ENCODE data around the gene UCP3. TPM values are rescaled to one million over a fixed set of nuclear protein-coding genes. Genes with fewer than 3 reads are reported as not detected.

Gene UCP3
- total RNA-seq, 2 experiments from 2014 or later, result 3.3 to 5.2 TPM

DNA sequence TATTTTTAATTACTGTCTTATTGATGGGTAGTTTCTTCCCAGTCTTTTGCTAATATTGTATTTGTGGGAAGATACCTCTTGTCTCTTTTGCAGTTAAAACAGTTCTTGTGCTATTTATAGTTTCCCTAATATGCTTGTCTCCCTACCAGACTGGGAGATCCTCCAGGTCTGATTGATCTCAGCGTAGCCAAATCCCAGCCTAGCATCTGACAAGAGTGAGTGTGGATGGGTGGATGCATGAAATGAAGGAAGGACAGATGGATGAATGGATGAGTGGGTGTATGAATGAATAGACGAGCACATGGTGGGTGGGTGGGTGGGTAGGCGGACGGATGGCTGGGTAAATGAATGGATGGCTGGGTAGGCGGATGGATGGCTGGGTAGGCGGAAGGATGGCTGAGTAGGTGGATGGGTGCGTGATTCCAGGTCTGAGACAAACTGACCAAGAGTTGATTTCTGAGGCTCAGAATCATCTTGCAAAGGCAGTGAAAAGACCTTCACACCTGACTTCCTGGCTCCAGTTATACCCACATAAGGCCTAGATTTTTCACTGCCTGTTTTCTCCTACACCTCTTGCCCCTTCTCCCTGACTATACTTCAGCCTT lies 46.7 kb downstream of the UCP3 start:
- no peak for DNase-seq
- Mint-ChIP-seq H3K9me3 (ENCODE audit: low read depth) (no peaks in the 10 kb centered on the region), H3K36me3 (no peaks in the 10 kb centered on the region), H3K27ac (no peak overlapping the region), H3K4me1 (peaks cover 10% of the 10 kb centered on the region), H3K4me3 (no peak overlapping the region), H3K27me3 (peaks cover 2% of the 10 kb centered on the region)
- CTCF ChIA-PET, result interaction anchor here (2.4 kb wide), 1 partner anchor 10 kb away, joined by 6 read pairs; no protein-coding TSS in a partner anchor
- ATAC-seq, result no peak

DNA sequence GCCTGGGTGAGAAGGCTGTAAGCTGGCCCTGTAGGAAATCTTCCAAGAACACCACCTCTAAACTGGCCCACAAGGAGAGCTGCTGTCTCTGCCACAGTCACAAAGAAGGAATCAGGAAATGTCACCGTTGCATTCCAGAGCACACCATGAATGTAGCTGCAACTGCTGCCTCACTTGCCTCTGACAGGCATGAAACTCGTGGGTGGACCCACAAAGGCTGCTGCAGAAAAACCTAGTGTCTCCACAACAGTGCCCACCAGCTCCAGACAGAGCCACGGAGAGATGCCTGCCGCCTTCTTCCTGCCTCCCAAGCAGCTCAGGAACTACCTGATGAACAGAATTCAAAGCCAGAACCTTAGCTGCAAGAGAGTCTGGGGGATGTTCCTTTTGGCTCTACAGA lies 47.6 kb downstream of the UCP3 start:
- H3K4me3 Mint-ChIP-seq, result no peak overlapping the region
- CTCF ChIA-PET, result interaction anchor here (0.9 to 1.4 kb wide), 2 partner anchors 9 to 189 kb away, joined by 4 read pairs; no protein-coding TSS in a partner anchor
- no peak overlapping the region for H3K27ac Mint-ChIP-seq
- H3K27me3 Mint-ChIP-seq, result peaks cover 5% of the 10 kb centered on the region
- peaks cover 10% of the 10 kb centered on the region for H3K4me1 Mint-ChIP-seq
- DNase-seq, result no peak
- H3K36me3 Mint-ChIP-seq, result no peaks in the 10 kb centered on the region
- no peak for ATAC-seq
- H3K9me3 Mint-ChIP-seq (ENCODE audit: low read depth), result no peaks in the 10 kb centered on the region

DNA sequence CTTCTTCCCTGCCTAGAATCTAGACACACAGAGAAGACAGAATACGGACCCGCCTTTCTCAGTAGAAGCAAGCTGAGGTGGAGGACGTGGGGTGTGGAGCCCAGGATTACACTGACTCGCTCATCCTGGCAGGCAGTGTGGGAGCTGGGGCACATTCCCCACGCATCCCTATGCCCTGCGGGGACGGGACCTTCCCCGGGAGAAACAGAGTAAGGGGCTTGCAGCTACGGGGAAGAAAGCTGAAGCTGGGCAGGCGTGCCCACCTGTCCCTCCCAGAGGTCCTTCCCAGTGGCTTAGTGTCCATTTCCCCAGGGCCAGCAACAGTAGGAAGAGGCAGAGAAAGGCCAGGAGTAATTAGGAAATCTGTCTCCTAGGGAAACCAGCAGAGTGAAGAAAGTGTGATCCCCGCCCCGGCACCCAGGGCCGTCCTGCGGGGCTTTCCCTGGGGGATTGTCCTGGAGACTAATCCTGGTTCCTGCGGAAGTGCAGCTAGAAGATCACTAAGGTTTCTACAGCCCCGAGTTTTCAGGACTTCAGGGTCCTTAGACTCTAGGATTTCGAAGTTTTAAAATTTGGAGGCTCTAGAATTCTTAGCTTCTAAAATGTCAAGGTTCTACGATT lies 50.3 kb downstream of the UCP3 start:
- CTCF ChIA-PET, result no interaction called here
- Mint-ChIP-seq H3K27me3 (peaks cover 7% of the 10 kb centered on the region), H3K9me3 (ENCODE audit: low read depth) (no peaks in the 10 kb centered on the region), H3K27ac (no peak overlapping the region), H3K4me1 (peaks cover 2% of the 10 kb centered on the region), H3K4me3 (no peak overlapping the region), H3K36me3 (no peaks in the 10 kb centered on the region)
- ATAC-seq (no peak), DNase-seq (no peak)

DNA sequence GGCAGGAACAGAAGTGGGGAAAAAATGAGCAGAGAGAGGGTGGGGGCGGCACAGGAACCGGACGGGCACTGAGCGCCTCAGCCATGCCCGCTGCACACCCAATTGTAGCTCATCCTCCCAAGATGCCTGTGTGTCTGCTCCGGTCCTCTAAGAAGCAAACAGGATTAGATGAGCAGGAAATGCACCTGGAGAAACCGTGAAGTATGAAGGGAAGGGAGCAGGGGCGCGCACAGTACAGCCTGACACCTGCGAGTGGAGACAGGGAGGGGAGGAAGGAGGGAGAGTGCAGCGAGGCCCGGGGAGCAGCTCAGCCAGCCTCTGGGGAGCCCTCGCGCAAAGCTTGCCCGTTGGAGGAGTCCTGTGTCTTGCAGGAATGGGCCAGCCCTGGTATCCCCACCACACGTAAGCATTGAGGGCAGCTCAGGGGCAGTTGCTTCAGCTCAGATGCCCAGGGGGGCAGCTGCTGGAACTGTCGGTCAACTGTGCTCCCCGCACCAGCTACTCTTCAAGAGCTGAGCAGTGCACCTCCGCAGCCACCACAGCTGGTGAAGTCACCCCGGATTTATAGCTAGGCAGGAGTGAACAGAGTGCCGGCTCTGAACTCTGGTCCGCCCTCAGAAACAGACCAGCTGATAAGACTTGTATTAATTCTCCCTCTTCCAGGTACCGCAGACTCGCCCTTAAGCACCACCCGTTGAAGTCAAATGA lies 51.1 kb downstream of the UCP3 start:
- no peaks in the 10 kb centered on the region for H3K36me3 Mint-ChIP-seq
- no peaks in the 10 kb centered on the region for H3K9me3 Mint-ChIP-seq (ENCODE audit: low read depth)
- H3K27ac Mint-ChIP-seq, result no peak overlapping the region
- H3K27me3 Mint-ChIP-seq, result peaks cover 7% of the 10 kb centered on the region
- H3K4me3 Mint-ChIP-seq, result no peak overlapping the region
- CTCF ChIA-PET, result interaction anchor here (0.6 kb wide), 1 partner anchor 267 kb away, joined by 3 read pairs; no protein-coding TSS in a partner anchor
- DNase-seq, result no peak
- peaks cover 2% of the 10 kb centered on the region for H3K4me1 Mint-ChIP-seq
- ATAC-seq, result no peak

DNA sequence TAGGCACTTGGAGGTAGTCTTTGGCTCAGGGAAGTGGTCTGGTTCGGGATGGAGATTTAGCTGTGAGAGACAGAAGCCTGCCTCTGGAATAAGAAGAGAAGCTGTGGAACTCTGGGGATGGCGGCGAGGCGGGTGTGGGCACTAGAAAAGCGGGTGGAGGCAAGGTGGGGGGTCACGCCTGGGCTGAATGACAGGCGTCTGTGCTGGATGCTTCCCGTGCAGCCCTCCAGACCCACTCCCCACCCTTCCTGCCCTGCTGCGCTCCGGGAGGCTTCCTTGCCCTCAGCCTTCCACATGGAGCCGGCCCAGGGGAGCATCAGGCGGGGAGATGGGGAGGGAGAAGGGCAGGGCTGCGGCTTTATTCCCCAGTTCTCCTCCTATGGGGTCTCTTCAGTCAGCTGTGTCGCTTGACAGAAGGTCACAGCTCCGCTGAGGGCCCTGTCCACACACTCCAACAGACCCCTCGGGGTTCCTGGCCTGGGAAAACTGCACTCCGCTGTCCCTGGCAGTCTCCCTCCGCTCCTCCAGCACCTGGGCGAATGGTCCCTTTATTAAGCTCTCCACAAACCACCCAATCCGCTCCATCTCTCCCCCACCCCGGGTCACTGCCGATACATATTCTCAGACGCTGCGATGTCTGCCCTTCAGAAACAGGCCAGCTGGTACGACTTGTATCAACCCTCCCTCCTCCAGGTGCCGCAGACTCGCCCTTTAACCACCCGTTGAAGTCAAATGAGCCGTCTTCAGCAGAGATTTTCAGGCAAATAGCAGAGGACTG lies 51.8 kb downstream of the UCP3 start:
- ATAC-seq (no peak), DNase-seq (no peak)
- peaks cover 7% of the 10 kb centered on the region for H3K27me3 Mint-ChIP-seq
- H3K36me3 Mint-ChIP-seq, result no peaks in the 10 kb centered on the region
- no peak overlapping the region for H3K27ac Mint-ChIP-seq
- H3K9me3 Mint-ChIP-seq (ENCODE audit: low read depth), result no peaks in the 10 kb centered on the region
- H3K4me1 Mint-ChIP-seq, result peaks cover 2% of the 10 kb centered on the region
- H3K4me3 Mint-ChIP-seq, result no peak overlapping the region
- CTCF ChIA-PET, result interaction anchor here (0.8 kb wide), 1 partner anchor 443 kb away, joined by 4 read pairs; no protein-coding TSS in a partner anchor

DNA sequence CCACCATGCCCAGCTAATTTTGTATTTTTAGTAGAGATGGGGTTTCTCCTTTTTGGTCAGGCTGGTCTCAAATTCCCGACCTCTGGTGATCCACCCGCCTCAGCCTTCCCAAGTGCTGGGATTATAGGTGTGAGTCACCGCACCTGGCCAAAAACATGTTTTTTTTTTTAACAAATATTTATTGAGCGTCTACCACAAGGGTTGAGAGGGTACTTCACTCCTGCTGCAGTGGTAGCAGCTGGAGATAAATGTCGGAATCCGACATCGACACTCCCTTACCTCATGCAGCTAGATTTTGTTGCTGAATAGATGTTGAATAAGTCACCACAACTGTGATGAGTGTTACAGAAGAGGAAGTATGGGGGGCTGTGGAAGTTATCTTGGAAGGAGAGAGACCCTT lies 57.1 kb downstream of the UCP3 start:
- no peaks in the 10 kb centered on the region for H3K9me3 Mint-ChIP-seq (ENCODE audit: low read depth)
- H3K4me3 Mint-ChIP-seq, result no peak overlapping the region
- no peak overlapping the region for H3K27ac Mint-ChIP-seq
- CTCF ChIA-PET, result no interaction called here
- H3K27me3 Mint-ChIP-seq, result peaks cover 4% of the 10 kb centered on the region
- H3K36me3 Mint-ChIP-seq, result no peaks in the 10 kb centered on the region
- H3K4me1 Mint-ChIP-seq, result no peaks in the 10 kb centered on the region
- ATAC-seq (no peak), DNase-seq (no peak)

DNA sequence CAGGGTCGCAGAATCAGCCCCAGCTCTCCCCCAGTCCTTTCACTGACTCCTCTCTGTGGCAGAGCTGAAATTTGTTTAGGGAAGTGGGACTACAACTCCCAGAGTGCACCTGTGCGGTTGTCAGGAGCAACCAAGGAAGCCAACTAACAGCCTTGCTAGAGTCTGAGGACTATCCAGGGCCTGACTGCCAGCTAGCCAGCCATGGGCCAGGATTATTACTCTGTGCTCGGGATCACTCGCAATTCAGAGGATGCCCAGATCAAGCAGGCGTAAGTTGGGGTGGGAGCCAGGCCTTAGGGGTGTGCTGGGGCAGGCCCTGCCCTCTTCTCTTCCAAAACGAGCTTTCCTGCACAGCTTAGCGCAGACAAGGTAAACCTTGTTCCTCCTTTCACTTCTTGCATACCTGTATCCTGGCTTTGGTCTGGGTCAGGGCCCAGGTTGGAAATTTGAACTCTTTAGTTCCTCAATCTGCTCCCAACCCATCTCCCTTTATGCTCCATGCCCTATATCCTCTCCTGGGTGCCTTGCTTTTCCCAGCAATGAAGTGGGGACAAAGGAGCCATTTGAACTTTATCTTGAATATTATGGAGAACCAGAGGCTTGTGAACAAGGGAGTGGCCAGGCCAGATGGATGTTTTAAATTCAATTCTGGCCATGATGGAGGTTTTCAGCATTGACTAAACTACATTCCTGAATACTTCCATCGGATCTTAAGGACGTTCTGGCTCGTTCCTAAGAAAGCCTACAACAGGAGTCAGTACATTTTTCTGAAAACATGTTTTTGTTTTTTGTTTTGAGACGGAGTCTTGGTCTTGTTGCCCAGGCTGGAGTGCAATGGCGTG lies 57.8 kb downstream of the UCP3 start, which contains the start of gene DNAJB13:
Gene DNAJB13 (plus strand): TSS at position 158 of the 842 bp plus-strand sequence. CDS start 44 bp downstream, at position 202.
- no peaks in the 10 kb centered on the region for H3K4me1 Mint-ChIP-seq
- no peaks in the 10 kb centered on the region for H3K36me3 Mint-ChIP-seq
- H3K9me3 Mint-ChIP-seq (ENCODE audit: low read depth), result no peaks in the 10 kb centered on the region
- CTCF ChIA-PET, result interaction anchor here (0.5 kb wide), 1 partner anchor 108 kb away, joined by 3 read pairs; no protein-coding TSS in a partner anchor
- no peak within 1 kb of the TSS for H3K4me3 Mint-ChIP-seq
- peaks cover 2% of the 10 kb centered on the region for H3K27me3 Mint-ChIP-seq
- no peak within 1 kb of the TSS for H3K27ac Mint-ChIP-seq
- ATAC-seq (peak; percentile 65), DNase-seq (no peak)

Other genes starting within 250 kb of the UCP3 start
- 10 to 100 TPM; 85.3 to 94.2 TPM for gene RAB6A, start 248.0 kb downstream of the UCP3 start, total RNA-seq
- gene MRPL48, start 221.2 kb downstream of the UCP3 start, total RNA-seq, result 10 to 100 TPM; 34.1 to 52.0 TPM
- gene COA4, start 132.2 kb downstream of the UCP3 start, total RNA-seq, result 10 to 100 TPM; 63.9 to 81.9 TPM
- gene PAAF1, start 132.1 kb downstream of the UCP3 start, total RNA-seq, result 10 to 100 TPM; 21.0 to 25.5 TPM
- gene DNAJB13, start 58.1 kb downstream of the UCP3 start, total RNA-seq, result under 1 TPM; 0.26 to 0.29 TPM
- gene UCP2, start 26.2 kb downstream of the UCP3 start, total RNA-seq, result 100 to 1,000 TPM; 199 to 288 TPM
- gene C2CD3, start 161.9 kb upstream of the UCP3 start, total RNA-seq, result 10 to 100 TPM; 40.2 to 47.1 TPM
- gene PPME1, start 162.2 kb upstream of the UCP3 start, total RNA-seq, result 10 to 100 TPM; 28.5 to 30.9 TPM

Data from activated CD8-positive, alpha-beta memory T cell treated with anti-CD3 and anti-CD28 coated beads, Interleukin-2, amount 10 ng/mL, durations not matched to agents 7 days and 5 days (primary cell).